HCT116 (cell line): ENCODE results near the gene KCNH2. TPM values are rescaled to one million over a fixed set of nuclear protein-coding genes. Genes with fewer than 3 reads are reported as not detected.

Experiments used
- ATAC-seq: fragments of 200-7000 bp; cut with Tn5 transposase; 2 replicates; pipeline ENCODE4 v1.9.1; 2020; ENCODE audit warnings: mild to moderate bottlenecking, moderate library complexity
- BruUV-seq: library from RNA; stranded (reverse); fragments of 400-500 nt; replicated peaks from 2 replicates; lab custom pipeline; 2021; lab: Mats Ljungman, UMichigan
- CTCF ChIA-PET: fragments of 300-600 bp; sonication (Branson Sonifier 250); formaldehyde crosslinking; loops from one replicate; lab custom pipeline; 2021; ENCODE audit warnings: antibody characterized with exemption; lab: Charles Lee
- POLR2A ChIA-PET: fragments of 300-600, 350-600 bp; sonication (Branson Sonifier 250); formaldehyde crosslinking; loops from one replicate; lab custom pipeline; 2021; ENCODE audit warnings: antibody characterized with exemption; lab: Charles Lee
- RAD21 ChIA-PET, 2 experiments: fragments of 300-600 bp; sonication (Branson Sonifier 250); formaldehyde crosslinking; loops; one replicate each; lab custom pipeline; 2023; ENCODE audit warnings: low total read pairs in 2 of 2; ENCODE audit not compliant: uncharacterized antibody in 2 of 2, unreplicated experiment in 2 of 2, low non-redundant PET in 1 of 2; lab: Charles Lee
- DNase-seq: peaks from one replicate; pipeline ENCODE4 v3.0.0-alpha.2; 2010; ENCODE audit warnings: low read depth, low spot score
- H2AFZ ChIP-seq: fragments of 200-600 bp; shearing (Covaris generic), sonication (generic); 2 replicates; pipeline ENCODE4 v1.6.1; 2017; ENCODE audit warnings: low read depth, mixed run types, mixed read lengths, antibody characterized with exemption, low read length; ENCODE audit not compliant: poor library complexity, severe bottlenecking
- H3K27ac ChIP-seq: 2 replicates; pipeline ENCODE4 v1.5.1; 2012; ENCODE audit warnings: low read depth, low read length
- H3K27me3 ChIP-seq: fragments of 200-600 bp; sonication (generic); 2 replicates; pipeline ENCODE4 v1.6.1; 2016; ENCODE audit warnings: mixed run types, low read length, mixed read lengths; ENCODE audit not compliant: insufficient read depth
- H3K36me3 ChIP-seq, 2 experiments: fragments of 200-500 bp in 1 of 2; fragments of 200-600 bp in 1 of 2; sonication (Bioruptor generic) in 1 of 2; sonication (generic) in 1 of 2; 2 replicates each; pipeline versions ENCODE4 v1.5.1 to v1.6.1; 2014 to 2016; ENCODE audit warnings: low read length in 2 of 2, inconsistent platforms in 1 of 2, mixed read lengths in 1 of 2, mixed run types in 1 of 2; ENCODE audit not compliant: insufficient read depth in 2 of 2, control insufficient read depth in 1 of 2
- H3K4me1 ChIP-seq, 2 experiments: fragments of 200-600 bp in 1 of 2; sonication (generic) in 1 of 2; 2 replicates each; pipeline versions ENCODE4 v1.5.1 to v1.6.1; 2012 to 2017; ENCODE audit warnings: low read length in 2 of 2, inconsistent platforms in 1 of 2, mild to moderate bottlenecking in 1 of 2, mixed read lengths in 1 of 2, mixed run types in 1 of 2, moderate library complexity in 1 of 2; ENCODE audit not compliant: insufficient read depth in 2 of 2, control insufficient read depth in 1 of 2
- H3K4me2 ChIP-seq: fragments of 200-600 bp; sonication (generic); 2 replicates; pipeline ENCODE4 v1.6.1; 2017; ENCODE audit warnings: mixed run types, low read length, mixed read lengths
- H3K4me3 ChIP-seq, 2 experiments: fragments of 200-600 bp in 1 of 2; sonication (generic) in 1 of 2; replicated peaks in 1 of 2; 2 replicates each; pipeline ENCODE4 v1.5.1; 2011 to 2016; ENCODE audit warnings: low read length in 2 of 2, control low read depth in 1 of 2, low read depth in 1 of 2, mild to moderate bottlenecking in 1 of 2, mixed read lengths in 1 of 2, mixed run types in 1 of 2
- H3K79me2 ChIP-seq: fragments of 200-600 bp; sonication (generic); 2 replicates; pipeline ENCODE4 v1.6.1; 2017; ENCODE audit warnings: mild to moderate bottlenecking, mixed run types, low read length, moderate library complexity, mixed read lengths; ENCODE audit not compliant: insufficient read depth
- H3K9ac ChIP-seq: fragments of 200-600 bp; sonication (generic); 2 replicates; pipeline ENCODE4 v1.6.1; 2016; ENCODE audit warnings: low read length, mixed read lengths
- H3K9me2 ChIP-seq: fragments of 200-600 bp; sonication (generic), shearing (Covaris generic); 2 replicates; pipeline ENCODE4 v1.6.1; 2017; ENCODE audit warnings: mixed run types, mild to moderate bottlenecking, moderate library complexity; ENCODE audit not compliant: insufficient read depth
- H3K9me3 ChIP-seq, 2 experiments: fragments of 200-500 bp in 1 of 2; fragments of 200-600 bp in 1 of 2; sonication (Bioruptor generic) in 1 of 2; sonication (generic) in 1 of 2; 2 replicates each; pipeline ENCODE4 v1.6.1; 2014 to 2017; ENCODE audit warnings: low read length in 2 of 2, mixed read lengths in 2 of 2, inconsistent platforms in 1 of 2, low read depth in 1 of 2, mild to moderate bottlenecking in 1 of 2, mixed run types in 1 of 2, moderate library complexity in 1 of 2; ENCODE audit not compliant: control insufficient read depth in 1 of 2, insufficient read depth in 1 of 2
- H4K20me1 ChIP-seq: fragments of 200-600 bp; sonication (generic), shearing (Covaris generic); 2 replicates; pipeline ENCODE4 v1.6.1; 2017; ENCODE audit warnings: mixed run types, mild to moderate bottlenecking, moderate library complexity; ENCODE audit not compliant: insufficient read depth
- EGR1 ChIP-seq: IDR thresholded peaks from 2 replicates; pipeline ENCODE4 v1.6.1; 2012; ENCODE audit warnings: low read depth
- ELF1 ChIP-seq: IDR thresholded peaks from 2 replicates; pipeline ENCODE4 v1.6.1; 2012; ENCODE audit warnings: low read depth, borderline replicate concordance
- EZH2 ChIP-seq: fragments of 200-600 bp; sonication (generic); IDR thresholded peaks from 2 replicates; pipeline ENCODE4 v1.6.1; 2017; ENCODE audit warnings: antibody characterized with exemption, mixed run types
- EZH2phosphoT487 ChIP-seq: fragments of 200-600 bp; IDR thresholded peaks from 2 replicates; pipeline ENCODE4 v1.6.1; 2018; ENCODE audit warnings: antibody characterized with exemption, borderline replicate concordance
- POLR2AphosphoS5 ChIP-seq: IDR thresholded peaks from 2 replicates; pipeline ENCODE4 v1.6.1; 2011; ENCODE audit warnings: mild to moderate bottlenecking, low read depth, low read length, moderate library complexity
- SRF ChIP-seq: IDR thresholded peaks from 2 replicates; pipeline ENCODE4 v1.6.1; 2012; ENCODE audit warnings: low read depth
- TCF7L2 ChIP-seq: IDR thresholded peaks from 2 replicates; pipeline ENCODE4 v1.7.0; 2011; ENCODE audit warnings: borderline replicate concordance, inconsistent platforms; ENCODE audit not compliant: insufficient read depth, insufficient read length; ENCODE audit errors: extremely low read depth
- ZFX ChIP-seq: fragments of 450-650 bp; IDR thresholded peaks from 2 replicates; pipeline ENCODE4 v1.6.1; 2017
- intact Hi-C: fragments of 100-400 bp; cut with micrococcal nuclease; formaldehyde crosslinking; loops from 2 replicates; pipeline ENCODE4 v1.10.0; 2022
- total RNA-seq: library from RNA; stranded (reverse); gene quantifications from one replicate; pipeline ENCODE4 v1.2.1, GENCODE V29; 2021; ENCODE audit not compliant: unreplicated experiment
- TF ChIP-seq, protein P1 (sequence below): IDR thresholded peaks from 2 replicates; pipeline ENCODE4 v1.6.1; 2011; ENCODE audit warnings: mild to moderate bottlenecking, low read length, moderate library complexity; ENCODE audit not compliant: insufficient replicate concordance; ENCODE audit errors: extremely low read depth
- TF ChIP-seq, protein P2 (sequence below): IDR thresholded peaks from 2 replicates; pipeline ENCODE4 v1.6.1; 2012

Gene KCNH2
- total RNA-seq, 1 experiment from 2014 or later, result 9.7 TPM

DNA sequence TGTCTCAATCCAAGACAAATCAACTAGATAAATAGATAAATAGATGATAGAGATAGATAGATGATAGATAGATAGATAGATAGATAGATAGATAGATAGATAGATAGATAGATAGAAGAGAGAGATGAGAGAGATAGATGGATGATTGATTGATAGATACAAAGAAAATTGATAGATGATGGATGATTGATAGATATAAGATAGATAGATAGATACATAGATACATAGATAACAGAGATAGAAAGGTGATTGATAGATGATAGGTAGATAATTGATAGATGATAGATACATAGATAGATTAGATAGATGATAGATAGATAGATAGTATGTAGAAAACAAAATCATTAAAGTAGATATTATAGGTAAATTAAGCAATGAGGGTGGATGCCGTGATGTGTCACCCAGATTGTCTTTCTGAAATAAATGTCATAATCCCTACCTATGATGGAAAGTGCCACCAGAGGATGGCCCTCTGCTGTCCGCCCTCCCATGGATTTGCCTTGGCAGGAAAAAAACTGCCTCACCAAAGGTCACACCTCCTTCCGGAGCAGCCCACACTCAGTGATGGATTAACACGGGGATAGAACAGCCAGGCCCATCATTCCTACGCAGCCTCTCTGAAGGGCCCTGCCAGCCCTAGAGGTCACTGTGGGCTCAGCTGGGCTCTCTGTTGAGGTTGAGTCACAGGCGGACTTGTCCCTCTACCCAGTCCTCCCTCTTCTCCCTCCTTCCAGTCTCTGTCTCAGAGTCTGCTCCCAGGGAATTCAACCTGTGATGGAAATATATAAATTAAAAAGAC, 50.8 kb downstream of the KCNH2 start (continued):
- TF ChIP-seq, protein P1, sequence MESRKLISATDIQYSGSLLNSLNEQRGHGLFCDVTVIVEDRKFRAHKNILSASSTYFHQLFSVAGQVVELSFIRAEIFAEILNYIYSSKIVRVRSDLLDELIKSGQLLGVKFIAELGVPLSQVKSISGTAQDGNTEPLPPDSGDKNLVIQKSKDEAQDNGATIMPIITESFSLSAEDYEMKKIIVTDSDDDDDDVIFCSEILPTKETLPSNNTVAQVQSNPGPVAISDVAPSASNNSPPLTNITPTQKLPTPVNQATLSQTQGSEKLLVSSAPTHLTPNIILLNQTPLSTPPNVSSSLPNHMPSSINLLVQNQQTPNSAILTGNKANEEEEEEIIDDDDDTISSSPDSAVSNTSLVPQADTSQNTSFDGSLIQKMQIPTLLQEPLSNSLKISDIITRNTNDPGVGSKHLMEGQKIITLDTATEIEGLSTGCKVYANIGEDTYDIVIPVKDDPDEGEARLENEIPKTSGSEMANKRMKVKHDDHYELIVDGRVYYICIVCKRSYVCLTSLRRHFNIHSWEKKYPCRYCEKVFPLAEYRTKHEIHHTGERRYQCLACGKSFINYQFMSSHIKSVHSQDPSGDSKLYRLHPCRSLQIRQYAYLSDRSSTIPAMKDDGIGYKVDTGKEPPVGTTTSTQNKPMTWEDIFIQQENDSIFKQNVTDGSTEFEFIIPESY, result no peak
- TF ChIP-seq SRF (no peak), EGR1 (no peak), ELF1 (no peak)

DNA sequence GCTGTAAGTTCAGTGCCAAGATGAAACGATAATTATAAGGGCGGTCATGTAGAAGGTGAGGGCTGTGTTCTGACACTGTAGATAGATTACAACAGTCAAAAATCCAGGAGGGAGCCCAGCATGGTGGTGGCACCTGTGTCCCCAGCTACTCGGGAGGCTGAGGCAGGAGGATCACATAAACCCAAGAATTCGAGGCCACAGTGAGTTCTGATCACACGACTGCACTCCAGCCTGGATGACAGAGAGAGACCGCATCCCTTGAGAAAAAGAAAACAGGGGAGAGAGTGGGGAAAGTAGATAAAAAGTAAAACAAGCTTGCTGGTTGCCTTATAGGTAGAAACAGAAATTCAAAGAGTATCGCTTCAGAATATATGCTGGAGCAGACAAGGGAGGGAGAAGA, 52.1 kb downstream of the KCNH2 start:
- no TSS peak for BruUV-seq
- Histone ChIP-seq H2AFZ (no peak overlapping the region), H3K9me2 (no peaks in the 10 kb centered on the region), H4K20me1 (no peaks in the 10 kb centered on the region), H3K36me3 (no peaks in the 10 kb centered on the region), H3K4me3 (no peak overlapping the region)
- POLR2A ChIA-PET, result no interaction called here
- DNase-seq, result no peak
- no peak for TF ChIP-seq ZFX
- TF ChIP-seq, protein P2, sequence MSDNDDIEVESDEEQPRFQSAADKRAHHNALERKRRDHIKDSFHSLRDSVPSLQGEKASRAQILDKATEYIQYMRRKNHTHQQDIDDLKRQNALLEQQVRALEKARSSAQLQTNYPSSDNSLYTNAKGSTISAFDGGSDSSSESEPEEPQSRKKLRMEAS, result no peak
- TF ChIP-seq TCF7L2, result no peak
- TF ChIP-seq POLR2AphosphoS5, result no peak
- no peak for TF ChIP-seq EZH2phosphoT487
- TF ChIP-seq, protein P1, result no peak
- TF ChIP-seq EZH2, result no peak
- TF ChIP-seq, all 23 proteins: peak for 0
- Histone ChIP-seq H3K27me3 (no peaks in the 10 kb centered on the region), H3K9ac (no peak overlapping the region), H3K79me2 (no peaks in the 10 kb centered on the region), H3K4me2 (no peak overlapping the region), H3K4me1 (no peaks in the 10 kb centered on the region), H3K9me3 (no peaks in the 10 kb centered on the region), H3K27ac (no peak overlapping the region)
- intact Hi-C loops, result no loop called here
- ChIA-PET RAD21 (no interaction called here), CTCF (no interaction called here)
- no peak for ATAC-seq
